GM12892 (cell line): ENCODE measurements around the gene MEST.

Experiments used
- POLR2A ChIP-seq: IDR thresholded peaks from 2 replicates; pipeline ENCODE4 v1.6.1; 2011; ENCODE audit warnings: low read depth, low read length, control low read depth
- POLR2AphosphoS5 ChIP-seq: IDR thresholded peaks from 2 replicates; pipeline ENCODE4 v1.6.1; 2011; ENCODE audit warnings: low read depth, low read length, control low read depth
- TAF1 ChIP-seq: IDR thresholded peaks from 2 replicates; pipeline ENCODE4 v1.6.1; 2011; ENCODE audit warnings: low read depth, mild to moderate bottlenecking, control low read depth, low read length, borderline replicate concordance

- TF ChIP-seq POLR2A: no peak
- TF ChIP-seq POLR2AphosphoS5: no peak
- TF ChIP-seq TAF1: no peak
Measured at GRCh38 chr7:130544356-130544755, 52.5 kb downstream of the MEST start.
